Endothelial cell of umbilical vein (primary cell): ENCODE data around the gene CMTM4.

Experiments
- CTCF ChIP-seq, 2 donors: IDR thresholded peaks; 1 replicate in 1 of 2; 2 replicates in 1 of 2; pipeline ENCODE4 v1.5.1; 2011; ENCODE audit warnings: low read length in 2 of 2, mild to moderate bottlenecking in 2 of 2, moderate library complexity in 2 of 2, control low read depth in 1 of 2, inconsistent platforms in 1 of 2, low read depth in 1 of 2; ENCODE audit not compliant: insufficient read depth in 1 of 2; ENCODE audit errors: extremely low read depth in 1 of 2
- EZH2 ChIP-seq: IDR thresholded peaks from 2 replicates; pipeline ENCODE4 v1.6.1; 2012; ENCODE audit warnings: borderline replicate concordance, low read depth, mild to moderate bottlenecking, moderate library complexity, low read length, inconsistent platforms; ENCODE audit not compliant: severe bottlenecking
- FOS ChIP-seq: IDR thresholded peaks from 2 replicates; pipeline ENCODE4 v1.6.1; 2011; ENCODE audit warnings: mild to moderate bottlenecking, low read length, moderate library complexity, borderline replicate concordance; ENCODE audit not compliant: insufficient read depth
- GATA2 ChIP-seq: IDR thresholded peaks from 2 replicates; pipeline ENCODE4 v1.7.0; 2011; ENCODE audit warnings: low read depth, mild to moderate bottlenecking, moderate library complexity, mixed read lengths, low read length; ENCODE audit not compliant: insufficient read length, insufficient read depth
- JUN ChIP-seq: IDR thresholded peaks from 2 replicates; pipeline ENCODE4 v1.6.1; 2011; ENCODE audit warnings: borderline replicate concordance, low read depth; ENCODE audit not compliant: insufficient read length, insufficient read depth
- MAX ChIP-seq: IDR thresholded peaks from 2 replicates; pipeline ENCODE4 v1.6.1; 2011; ENCODE audit not compliant: insufficient read depth, insufficient read length
- MYC ChIP-seq: IDR thresholded peaks from one replicate; pipeline ENCODE4 v1.6.1; 2011; ENCODE audit warnings: mild to moderate bottlenecking, low read depth, low read length
- POLR2A ChIP-seq: IDR thresholded peaks from 2 replicates; pipeline ENCODE4 v1.6.1; 2012; ENCODE audit warnings: low read depth, mild to moderate bottlenecking, control low read depth, low read length
- POLR2AphosphoS5 ChIP-seq: IDR thresholded peaks from 2 replicates; pipeline ENCODE4 v1.6.1; 2012; ENCODE audit warnings: low read depth, mild to moderate bottlenecking, control low read depth, low read length, moderate library complexity; ENCODE audit not compliant: insufficient read depth

GRCh38 chr16:66728117-66728787, 31.7 kb upstream of the CMTM4 start:
- peak; percentile 43 to 48 for TF ChIP-seq CTCF (IDR thresholded peaks at IDR 0.05; ENCODE audit: extremely low read depth in 1 of 2, insufficient read depth in 1 of 2, low read depth in 1 of 2, low read length in 2 of 2)
- TF ChIP-seq POLR2A = no peak
- TF ChIP-seq MYC = no peak
- TF ChIP-seq POLR2AphosphoS5 = peak; percentile 33
- no peak for TF ChIP-seq JUN
- no peak for TF ChIP-seq EZH2
- no peak for TF ChIP-seq MAX
- TF ChIP-seq GATA2 = no peak
- no peak for TF ChIP-seq FOS
